Keratinocyte (primary cell): Measurements from ENCODE around the gene WDR11. TPM values are rescaled to one million over a fixed set of nuclear protein-coding genes. Genes with fewer than 3 reads are reported as not detected.
A peak's percentile ranks its signal among the peaks of the same experiment; 100 is the strongest.

Experiments used
- DNase-seq: peaks from one replicate; pipeline ENCODE4 v3.0.0-alpha.2; 2011; ENCODE audit warnings: low read depth, missing footprints, low spot score
- FAIRE-seq: peaks from 2 replicates; lab custom pipeline; 2011; peaks lifted over from hg19 to GRCh38; lab: Jason Lieb, UNC
- H2AFZ ChIP-seq: 2 replicates; pipeline ENCODE4 v1.6.0; 2012; ENCODE audit warnings: low read length, control low read depth, inconsistent platforms; ENCODE audit not compliant: control insufficient read depth
- H3K27ac ChIP-seq: 2 replicates; pipeline ENCODE4 v1.5.1; 2011; ENCODE audit warnings: low read length; ENCODE audit not compliant: control insufficient read depth, insufficient read depth
- H3K27me3 ChIP-seq: 3 replicates; pipeline ENCODE4 v1.6.0; 2011; ENCODE audit warnings: low read length; ENCODE audit not compliant: control insufficient read depth, insufficient read depth; ENCODE audit errors: extremely low read depth
- H3K36me3 ChIP-seq, 2 experiments: 2 replicates in 1 of 2; 3 replicates in 1 of 2; pipeline ENCODE4 v1.5.1; 2011; ENCODE audit warnings: low read length in 2 of 2, mild to moderate bottlenecking in 1 of 2; ENCODE audit not compliant: control insufficient read depth in 2 of 2, insufficient read depth in 2 of 2; ENCODE audit errors: extremely low read depth in 1 of 2
- H3K4me1 ChIP-seq: 3 replicates; pipeline ENCODE4 v1.5.1; 2011; ENCODE audit warnings: low read length; ENCODE audit not compliant: control insufficient read depth, insufficient read depth; ENCODE audit errors: extremely low read depth
- H3K4me2 ChIP-seq: 3 replicates; pipeline ENCODE4 v1.6.0; 2011; ENCODE audit warnings: low read depth, low read length; ENCODE audit not compliant: control insufficient read depth, insufficient read depth; ENCODE audit errors: extremely low read depth
- H3K4me3 ChIP-seq, 3 experiments: fragments of 200-600 bp in 1 of 3; sonication (generic) in 1 of 3; 2 replicates in 2 of 3; 3 replicates in 1 of 3; pipeline ENCODE4 v1.5.1; 2011 to 2016; ENCODE audit warnings: low read length in 3 of 3, mild to moderate bottlenecking in 3 of 3, control low read depth in 2 of 3, inconsistent platforms in 1 of 3, low read depth in 1 of 3, mixed read lengths in 1 of 3, mixed run types in 1 of 3, moderate library complexity in 1 of 3; ENCODE audit not compliant: control insufficient read depth in 2 of 3, insufficient read depth in 2 of 3; ENCODE audit errors: extremely low read depth in 1 of 3
- H3K79me2 ChIP-seq: 2 replicates; pipeline ENCODE4 v1.6.0; 2012; ENCODE audit warnings: low read length; ENCODE audit not compliant: control insufficient read depth, insufficient read depth
- H3K9ac ChIP-seq: 3 replicates; pipeline ENCODE4 v1.6.0; 2011; ENCODE audit warnings: low read length; ENCODE audit not compliant: control insufficient read depth, insufficient read depth; ENCODE audit errors: extremely low read depth
- H3K9me1 ChIP-seq: 3 replicates; pipeline ENCODE4 v1.6.0; 2011; ENCODE audit warnings: low read length; ENCODE audit not compliant: control insufficient read depth, insufficient read depth; ENCODE audit errors: extremely low read depth
- H3K9me3 ChIP-seq: 2 replicates; pipeline ENCODE4 v1.5.1; 2012; ENCODE audit warnings: low read depth, low read length; ENCODE audit not compliant: control insufficient read depth
- H4K20me1 ChIP-seq: 3 replicates; pipeline ENCODE4 v1.6.0; 2011; ENCODE audit warnings: low read length; ENCODE audit not compliant: control insufficient read depth, insufficient read depth; ENCODE audit errors: extremely low read depth
- CTCF ChIP-seq, 3 experiments: IDR thresholded peaks in 1 of 3; conservative IDR thresholded peaks in 1 of 3; optimal IDR thresholded peaks in 1 of 3; 2 replicates in 2 of 3; 3 replicates in 1 of 3; pipeline versions ENCODE3 to v1.5.1; 2011; ENCODE audit warnings: low read length in 3 of 3, mild to moderate bottlenecking in 3 of 3, moderate library complexity in 2 of 3, control low read depth in 1 of 3, inconsistent platforms in 1 of 3; ENCODE audit not compliant: insufficient read depth in 2 of 3; ENCODE audit errors: extremely low read depth in 1 of 3
- EZH2 ChIP-seq: IDR thresholded peaks from one replicate; pipeline ENCODE4 v1.6.1; 2012; ENCODE audit warnings: inconsistent platforms, mild to moderate bottlenecking, low read length, moderate library complexity
- dilution Hi-C: fragments of 300-500 bp; cut with MboI; formaldehyde crosslinking; loops from one replicate; pipeline ENCODE4 v1.7.0; 2020; ENCODE audit warnings: low sequenced_read_pairs; ENCODE audit not compliant: extremely low pct_ligation_motif_present
- polyA plus RNA-seq, 5 experiments: library from polyadenylated mRNA; depleted of rRNA in 3 of 5; stranded (reverse) in 3 of 5; stranded (forward) in 1 of 5; unstranded in 1 of 5; fragments of >200 nt; gene quantifications; 1 replicate in 1 of 5; 2 replicates in 3 of 5; 3 replicates in 1 of 5; pipeline versions ENCODE4 v1.2.1 to v1.2.3, GENCODE V29; 2011 to 2012; ENCODE audit warnings: missing spikeins in 2 of 5, low read depth in 1 of 5, low replicate concordance in 1 of 5

Gene WDR11
- polyA plus RNA-seq, 1 donor (not counting 4 experiments of a cell fraction or from before 2014, with no cell fraction given): 79.2 TPM

- DNase-seq: no peak
- Histone ChIP-seq H3K27ac (no peak overlapping the region), H3K36me3 (no peaks in the 10 kb centered on the region), H3K9me1 (no peaks in the 10 kb centered on the region), H4K20me1 (no peaks in the 10 kb centered on the region), H3K9me3 (peaks cover 3% of the 10 kb centered on the region), H3K79me2 (no peaks in the 10 kb centered on the region), H3K4me2 (peak overlapping the region; percentile 27), H3K4me1 (peaks cover 17% of the 10 kb centered on the region), H2AFZ (peak overlapping the region; percentile 22), H3K4me3 (no peak overlapping the region), H3K9ac (no peak overlapping the region), H3K27me3 (no peaks in the 10 kb centered on the region)
- dilution Hi-C loops: no loop called here
- peak; percentile 43 for FAIRE-seq
- TF ChIP-seq EZH2 (no peak), CTCF (optimal IDR thresholded peaks at IDR 0.05 in 1 of 3, IDR thresholded peaks at IDR 0.05 in 1 of 3, conservative IDR thresholded peaks at IDR 0.05 in 1 of 3; ENCODE audit: extremely low read depth in 1 of 3, insufficient read depth in 2 of 3, low read length in 3 of 3) (no peak)
Measured at GRCh38 chr10:120950051-120950561, 98.9 kb downstream of the WDR11 start.

- TF ChIP-seq CTCF (optimal IDR thresholded peaks at IDR 0.05 in 1 of 3, IDR thresholded peaks at IDR 0.05 in 1 of 3, conservative IDR thresholded peaks at IDR 0.05 in 1 of 3; ENCODE audit: extremely low read depth in 1 of 3, insufficient read depth in 2 of 3, low read length in 3 of 3) (no peak), EZH2 (no peak)
- dilution Hi-C loops: no loop called here
- no peaks in the 10 kb centered on the region for H3K79me2 ChIP-seq
- peaks cover 5% of the 10 kb centered on the region for H3K4me1 ChIP-seq
- no peak overlapping the region for H3K27ac ChIP-seq
- DNase-seq (no peak), FAIRE-seq (no peak)
- no peaks in the 10 kb centered on the region for H3K9me1 ChIP-seq
- H3K4me3 ChIP-seq: no peak overlapping the region
- H4K20me1 ChIP-seq: no peaks in the 10 kb centered on the region
- H2AFZ ChIP-seq: no peak overlapping the region
- H3K36me3 ChIP-seq: no peaks in the 10 kb centered on the region
- H3K27me3 ChIP-seq: no peaks in the 10 kb centered on the region
- H3K4me2 ChIP-seq: no peak overlapping the region
- peaks cover 3% of the 10 kb centered on the region for H3K9me3 ChIP-seq
- no peak overlapping the region for H3K9ac ChIP-seq
Measured at GRCh38 chr10:120951288-120951687, 100.1 kb downstream of the WDR11 start.
